ENCODE results near the gene ZAR1L. TPM values are rescaled to one million over a fixed set of nuclear protein-coding genes. Genes with fewer than 3 reads are reported as not detected.

The ZAR1L gene
- polyA plus RNA-seq, 1 donor (not counting 4 experiments of a cell fraction or from before 2014, with no cell fraction given) = not detected

GRCh38 chr13:32261567-32261966 lies 53.6 kb downstream of the ZAR1L start:
- no peaks in the 10 kb centered on the region for H3K9me3 ChIP-seq (ENCODE audit: control insufficient read depth, low read depth, low read length)
- peak overlapping the region; percentile 57 for H3K4me2 ChIP-seq (ENCODE audit: control insufficient read depth, extremely low read depth, insufficient read depth, low read depth, low read length)
- peak; percentile 87 for FAIRE-seq
- H2AFZ ChIP-seq (ENCODE audit: control insufficient read depth, low read length) = peak overlapping the region; percentile 20
- no peaks in the 10 kb centered on the region for H3K36me3 ChIP-seq (ENCODE audit: control insufficient read depth in 2 of 2, extremely low read depth in 1 of 2, insufficient read depth in 2 of 2, low read length in 2 of 2)
- H3K9ac ChIP-seq (ENCODE audit: control insufficient read depth, extremely low read depth, insufficient read depth, low read length) = no peak overlapping the region
- TF ChIP-seq, protein P1, sequence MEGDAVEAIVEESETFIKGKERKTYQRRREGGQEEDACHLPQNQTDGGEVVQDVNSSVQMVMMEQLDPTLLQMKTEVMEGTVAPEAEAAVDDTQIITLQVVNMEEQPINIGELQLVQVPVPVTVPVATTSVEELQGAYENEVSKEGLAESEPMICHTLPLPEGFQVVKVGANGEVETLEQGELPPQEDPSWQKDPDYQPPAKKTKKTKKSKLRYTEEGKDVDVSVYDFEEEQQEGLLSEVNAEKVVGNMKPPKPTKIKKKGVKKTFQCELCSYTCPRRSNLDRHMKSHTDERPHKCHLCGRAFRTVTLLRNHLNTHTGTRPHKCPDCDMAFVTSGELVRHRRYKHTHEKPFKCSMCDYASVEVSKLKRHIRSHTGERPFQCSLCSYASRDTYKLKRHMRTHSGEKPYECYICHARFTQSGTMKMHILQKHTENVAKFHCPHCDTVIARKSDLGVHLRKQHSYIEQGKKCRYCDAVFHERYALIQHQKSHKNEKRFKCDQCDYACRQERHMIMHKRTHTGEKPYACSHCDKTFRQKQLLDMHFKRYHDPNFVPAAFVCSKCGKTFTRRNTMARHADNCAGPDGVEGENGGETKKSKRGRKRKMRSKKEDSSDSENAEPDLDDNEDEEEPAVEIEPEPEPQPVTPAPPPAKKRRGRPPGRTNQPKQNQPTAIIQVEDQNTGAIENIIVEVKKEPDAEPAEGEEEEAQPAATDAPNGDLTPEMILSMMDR (optimal IDR thresholded peaks at IDR 0.05 in 1 of 3, IDR thresholded peaks at IDR 0.05 in 1 of 3, conservative IDR thresholded peaks at IDR 0.05 in 1 of 3; ENCODE audit: extremely low read depth in 1 of 3, insufficient read depth in 2 of 3, low read length in 3 of 3) = no peak
- TF ChIP-seq EZH2 (IDR thresholded peaks at IDR 0.05; ENCODE audit: low read length) = no peak
- H3K27me3 ChIP-seq (ENCODE audit: control insufficient read depth, extremely low read depth, insufficient read depth, low read length) = no peaks in the 10 kb centered on the region
- no peak overlapping the region for H3K4me3 ChIP-seq (ENCODE audit: control insufficient read depth in 2 of 3, extremely low read depth in 1 of 3, insufficient read depth in 2 of 3, low read depth in 1 of 3, low read length in 3 of 3)
- H3K79me2 ChIP-seq (ENCODE audit: control insufficient read depth, insufficient read depth, low read length) = no peaks in the 10 kb centered on the region
- no peak overlapping the region for H3K27ac ChIP-seq (ENCODE audit: control insufficient read depth, insufficient read depth, low read length)
- no peaks in the 10 kb centered on the region for H4K20me1 ChIP-seq (ENCODE audit: control insufficient read depth, extremely low read depth, insufficient read depth, low read length)
- dilution Hi-C loops (cut with MboI; ENCODE audit: extremely low pct_ligation_motif_present, low sequenced_read_pairs) = no loop called here
- peak; percentile 28 for DNase-seq (ENCODE audit: low read depth, low spot score)
- H3K4me1 ChIP-seq (ENCODE audit: control insufficient read depth, extremely low read depth, insufficient read depth, low read length) = peaks cover 17% of the 10 kb centered on the region
- no peaks in the 10 kb centered on the region for H3K9me1 ChIP-seq (ENCODE audit: control insufficient read depth, extremely low read depth, insufficient read depth, low read length)

DNA sequence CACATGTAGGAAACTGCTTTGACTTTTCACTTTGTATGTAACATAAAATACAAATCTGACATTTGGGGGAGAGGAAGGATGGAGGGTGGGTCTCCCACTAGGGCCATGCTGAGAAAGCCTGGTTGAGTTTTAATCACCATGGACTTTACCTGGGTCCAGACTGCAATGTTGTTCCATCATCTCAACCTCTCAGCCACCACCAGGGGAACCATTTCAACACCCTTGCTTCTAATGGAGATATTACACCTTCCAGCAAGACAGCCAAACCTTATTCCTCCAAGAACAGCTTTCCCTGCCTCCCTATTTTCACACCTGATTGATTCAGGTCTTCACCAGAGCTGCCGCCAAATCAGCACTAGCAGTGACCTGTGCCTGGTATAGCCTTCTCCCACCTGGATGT lies 56.0 kb downstream of the ZAR1L start:
- Histone ChIP-seq H2AFZ (ENCODE audit: control insufficient read depth, low read length) (no peak overlapping the region), H3K9me3 (ENCODE audit: control insufficient read depth, low read depth, low read length) (no peaks in the 10 kb centered on the region), H3K27ac (ENCODE audit: control insufficient read depth, insufficient read depth, low read length) (no peak overlapping the region), H3K9ac (ENCODE audit: control insufficient read depth, extremely low read depth, insufficient read depth, low read length) (no peak overlapping the region), H3K4me2 (ENCODE audit: control insufficient read depth, extremely low read depth, insufficient read depth, low read depth, low read length) (no peak overlapping the region), H3K4me3 (ENCODE audit: control insufficient read depth in 2 of 3, extremely low read depth in 1 of 3, insufficient read depth in 2 of 3, low read depth in 1 of 3, low read length in 3 of 3) (no peak overlapping the region), H3K4me1 (ENCODE audit: control insufficient read depth, extremely low read depth, insufficient read depth, low read length) (peaks cover 25% of the 10 kb centered on the region), H3K27me3 (ENCODE audit: control insufficient read depth, extremely low read depth, insufficient read depth, low read length) (no peaks in the 10 kb centered on the region), H3K9me1 (ENCODE audit: control insufficient read depth, extremely low read depth, insufficient read depth, low read length) (no peaks in the 10 kb centered on the region), H4K20me1 (ENCODE audit: control insufficient read depth, extremely low read depth, insufficient read depth, low read length) (no peaks in the 10 kb centered on the region), H3K79me2 (ENCODE audit: control insufficient read depth, insufficient read depth, low read length) (no peaks in the 10 kb centered on the region), H3K36me3 (ENCODE audit: control insufficient read depth in 2 of 2, extremely low read depth in 1 of 2, insufficient read depth in 2 of 2, low read length in 2 of 2) (no peaks in the 10 kb centered on the region)
- TF ChIP-seq EZH2 (IDR thresholded peaks at IDR 0.05; ENCODE audit: low read length) = no peak
- TF ChIP-seq, protein P1 (optimal IDR thresholded peaks at IDR 0.05 in 1 of 3, IDR thresholded peaks at IDR 0.05 in 1 of 3, conservative IDR thresholded peaks at IDR 0.05 in 1 of 3; ENCODE audit: extremely low read depth in 1 of 3, insufficient read depth in 2 of 3, low read length in 3 of 3) = peak; percentile 13 to 48 (median 36)
- dilution Hi-C loops (cut with MboI; ENCODE audit: extremely low pct_ligation_motif_present, low sequenced_read_pairs) = no loop called here
- DNase-seq (ENCODE audit: low read depth, low spot score) (no peak), FAIRE-seq (peak; percentile 48)
